Measurements from ENCODE around the gene SGF29. TPM values are rescaled to one million over a fixed set of nuclear protein-coding genes. Genes with fewer than 3 reads are reported as not detected.

Gene SGF29
- total and polyA plus RNA-seq, 2 donors = 30.3 to 34.7 TPM

- 89% methylated on average over 15 of the region's 15 CpGs for WGBS
- Histone ChIP-seq H3K9me3 (ENCODE audit: control insufficient read depth in 2 of 2, insufficient read depth in 1 of 2, low read length in 1 of 2) (no peaks in the 10 kb centered on the region), H3K27ac (ENCODE audit: low read depth in 1 of 2, low read length in 1 of 2) (peak overlapping the region in 1 of 2 donors; percentile 23), H3K27me3 (ENCODE audit: control insufficient read depth in 2 of 2, insufficient read depth in 1 of 2, low read length in 1 of 2) (no peaks in the 10 kb centered on the region), H3K36me3 (ENCODE audit: control insufficient read depth in 2 of 2, insufficient read depth in 2 of 2, low read length in 1 of 2) (peaks cover 4% of the 10 kb centered on the region in 2 donors), H3K4me3 (ENCODE audit: low read length in 2 of 2) (no peak overlapping the region), H3K4me1 (ENCODE audit: control insufficient read depth in 2 of 2, insufficient read depth in 2 of 2, low read length in 2 of 2) (peaks cover 0 to 15% of the 10 kb centered on the region in 2 donors)
- peak in 1 of 9 donors; percentile 19 for DNase-seq (ENCODE audit: low read depth in 6 of 9, low spot score in 9 of 9)
Observed at GRCh38 chr16:28572696-28573510, 19.2 kb downstream of the SGF29 start.

GRCh38 chr16:28573738-28574718 lies 20.3 kb downstream of the SGF29 start:
- H3K27me3 ChIP-seq (ENCODE audit: control insufficient read depth in 2 of 2, insufficient read depth in 1 of 2, low read length in 1 of 2) = no peaks in the 10 kb centered on the region
- peaks cover 4% of the 10 kb centered on the region in 2 donors for H3K36me3 ChIP-seq (ENCODE audit: control insufficient read depth in 2 of 2, insufficient read depth in 2 of 2, low read length in 1 of 2)
- no peaks in the 10 kb centered on the region for H3K9me3 ChIP-seq (ENCODE audit: control insufficient read depth in 2 of 2, insufficient read depth in 1 of 2, low read length in 1 of 2)
- no peak overlapping the region for H3K27ac ChIP-seq (ENCODE audit: low read depth in 1 of 2, low read length in 1 of 2)
- no peak overlapping the region for H3K4me3 ChIP-seq (ENCODE audit: low read length in 2 of 2)
- peaks cover 0 to 15% of the 10 kb centered on the region in 2 donors for H3K4me1 ChIP-seq (ENCODE audit: control insufficient read depth in 2 of 2, insufficient read depth in 2 of 2, low read length in 2 of 2)
- 89% methylated on average over 17 of the region's 17 CpGs for WGBS
- no peak for DNase-seq (ENCODE audit: low read depth in 6 of 9, low spot score in 9 of 9)

DNA sequence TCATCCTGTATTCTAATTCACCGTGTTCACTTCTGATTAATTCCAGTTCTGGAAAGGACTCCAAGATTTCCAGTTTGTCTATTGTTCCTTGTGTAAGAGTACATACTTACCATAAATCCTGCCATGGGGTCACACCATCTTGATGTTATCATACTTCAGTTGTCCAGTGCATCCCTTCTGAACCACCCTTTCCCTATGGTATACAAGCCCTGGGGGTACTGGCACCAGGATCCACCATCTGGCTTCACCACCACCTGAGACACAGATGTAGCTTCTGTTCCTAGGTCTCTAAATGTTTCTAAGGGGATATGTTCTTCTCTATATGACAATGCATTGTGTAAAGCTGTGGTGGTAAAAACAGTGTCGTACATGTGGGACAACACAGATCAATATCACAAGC lies 21.2 kb downstream of the SGF29 start:
- Histone ChIP-seq H3K27ac (ENCODE audit: low read depth in 1 of 2, low read length in 1 of 2) (no peak overlapping the region), H3K4me1 (ENCODE audit: control insufficient read depth in 2 of 2, insufficient read depth in 2 of 2, low read length in 2 of 2) (peaks cover 0 to 15% of the 10 kb centered on the region in 2 donors), H3K27me3 (ENCODE audit: control insufficient read depth in 2 of 2, insufficient read depth in 1 of 2, low read length in 1 of 2) (no peaks in the 10 kb centered on the region), H3K9me3 (ENCODE audit: control insufficient read depth in 2 of 2, insufficient read depth in 1 of 2, low read length in 1 of 2) (no peaks in the 10 kb centered on the region), H3K4me3 (ENCODE audit: low read length in 2 of 2) (no peak overlapping the region), H3K36me3 (ENCODE audit: control insufficient read depth in 2 of 2, insufficient read depth in 2 of 2, low read length in 1 of 2) (peaks cover 4% of the 10 kb centered on the region in 2 donors)
- no peak for DNase-seq (ENCODE audit: low read depth in 6 of 9, low spot score in 9 of 9)
- WGBS = 99% methylated on average over 2 of the region's 2 CpGs

DNA sequence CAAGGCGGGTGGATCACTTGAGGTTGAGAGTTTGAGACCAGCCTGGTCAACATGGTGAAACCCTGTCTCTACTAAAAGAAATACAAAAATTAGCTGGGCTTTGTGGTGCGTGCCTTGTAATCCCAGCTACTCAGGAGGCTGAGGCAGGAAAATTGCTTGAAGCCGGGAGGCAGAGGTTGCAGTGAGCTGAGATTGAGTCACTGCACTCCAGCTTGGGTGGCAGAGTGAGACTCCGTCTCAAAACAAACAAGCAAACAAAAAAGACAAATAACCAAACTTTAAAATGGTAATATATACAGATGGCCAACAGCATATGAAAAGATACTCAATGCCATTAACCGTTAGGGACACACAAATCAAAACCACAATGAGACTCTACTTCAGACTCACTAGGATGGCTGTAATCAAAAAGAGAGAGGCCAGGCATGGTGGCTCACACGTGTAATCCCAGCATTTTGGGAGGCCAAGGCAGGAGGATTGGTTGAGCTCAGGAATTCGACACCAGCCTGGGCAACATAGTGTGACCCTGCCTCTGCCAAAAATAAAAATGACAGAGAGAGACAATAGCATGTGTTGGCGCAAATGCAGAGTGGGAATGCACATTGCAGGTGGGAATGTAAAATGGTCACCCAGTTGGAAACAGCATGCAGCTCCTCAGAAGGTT lies 21.9 kb downstream of the SGF29 start:
- DNase-seq (ENCODE audit: low read depth in 6 of 9, low spot score in 9 of 9) = no peak
- peaks cover 4% of the 10 kb centered on the region in 2 donors for H3K36me3 ChIP-seq (ENCODE audit: control insufficient read depth in 2 of 2, insufficient read depth in 2 of 2, low read length in 1 of 2)
- no peaks in the 10 kb centered on the region for H3K9me3 ChIP-seq (ENCODE audit: control insufficient read depth in 2 of 2, insufficient read depth in 1 of 2, low read length in 1 of 2)
- no peak overlapping the region for H3K27ac ChIP-seq (ENCODE audit: low read depth in 1 of 2, low read length in 1 of 2)
- WGBS = 98% methylated on average over 8 of the region's 8 CpGs
- no peaks in the 10 kb centered on the region for H3K27me3 ChIP-seq (ENCODE audit: control insufficient read depth in 2 of 2, insufficient read depth in 1 of 2, low read length in 1 of 2)
- peaks cover 0 to 15% of the 10 kb centered on the region in 2 donors for H3K4me1 ChIP-seq (ENCODE audit: control insufficient read depth in 2 of 2, insufficient read depth in 2 of 2, low read length in 2 of 2)
- no peak overlapping the region for H3K4me3 ChIP-seq (ENCODE audit: low read length in 2 of 2)

DNA sequence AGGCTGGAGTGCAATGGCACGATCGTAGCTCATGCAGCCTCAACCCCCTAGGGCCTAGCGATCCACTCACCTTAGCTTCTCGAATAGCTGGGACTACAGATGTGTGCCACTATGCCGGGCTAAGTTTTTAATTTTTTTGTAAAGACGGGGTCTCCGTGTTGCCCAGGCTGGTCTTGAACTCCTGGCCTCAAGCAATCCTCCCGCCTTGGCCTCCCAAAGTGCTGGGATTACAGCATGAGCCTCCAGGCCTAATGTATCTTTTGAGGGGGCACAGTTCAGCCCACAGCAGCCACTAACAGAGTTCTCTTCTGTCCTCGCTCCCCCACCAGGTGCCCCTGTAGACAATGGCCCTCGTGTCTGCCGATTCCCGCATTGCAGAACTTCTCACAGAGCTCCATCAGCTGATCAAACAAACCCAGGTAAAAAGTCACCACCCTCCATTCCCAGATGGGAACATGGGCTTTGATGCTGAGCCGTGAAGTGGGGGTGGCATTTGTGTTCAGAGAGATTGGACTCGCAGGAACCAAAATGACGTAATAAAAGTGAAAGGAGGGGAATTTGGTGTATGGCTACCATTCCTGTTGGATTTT lies 27.1 kb downstream of the SGF29 start:
- Histone ChIP-seq H3K27ac (ENCODE audit: low read depth in 1 of 2, low read length in 1 of 2) (no peak overlapping the region), H3K27me3 (ENCODE audit: control insufficient read depth in 2 of 2, insufficient read depth in 1 of 2, low read length in 1 of 2) (no peaks in the 10 kb centered on the region), H3K9me3 (ENCODE audit: control insufficient read depth in 2 of 2, insufficient read depth in 1 of 2, low read length in 1 of 2) (no peaks in the 10 kb centered on the region), H3K36me3 (ENCODE audit: control insufficient read depth in 2 of 2, insufficient read depth in 2 of 2, low read length in 1 of 2) (peaks cover 34 to 37% of the 10 kb centered on the region in 2 donors), H3K4me3 (ENCODE audit: low read length in 2 of 2) (no peak overlapping the region), H3K4me1 (ENCODE audit: control insufficient read depth in 2 of 2, insufficient read depth in 2 of 2, low read length in 2 of 2) (no peaks in the 10 kb centered on the region)
- no peak for DNase-seq (ENCODE audit: low read depth in 6 of 9, low spot score in 9 of 9)
- 97% methylated on average over 15 of the region's 15 CpGs for WGBS

DNA sequence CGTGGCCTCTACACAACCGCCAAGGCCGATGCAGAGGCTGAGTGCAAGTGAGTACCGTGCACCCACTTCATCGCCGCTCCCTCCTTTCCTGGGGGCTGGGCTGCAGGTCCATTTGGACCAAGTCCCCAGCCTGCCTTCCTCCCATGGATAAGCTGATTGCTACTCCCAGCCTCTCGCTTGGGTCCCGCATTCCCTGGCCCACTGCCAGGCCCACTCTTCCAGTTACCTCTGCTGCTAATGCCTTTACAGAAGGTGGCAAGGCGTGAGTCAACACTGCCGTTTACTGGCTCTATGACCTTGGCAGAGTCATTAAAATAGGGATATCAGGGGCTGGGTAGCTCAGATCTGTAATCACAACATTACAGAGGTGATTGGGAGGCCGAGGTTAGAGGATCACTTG lies 32.0 kb downstream of the SGF29 start:
- H3K4me1 ChIP-seq (ENCODE audit: control insufficient read depth in 2 of 2, insufficient read depth in 2 of 2, low read length in 2 of 2) = no peaks in the 10 kb centered on the region
- no peaks in the 10 kb centered on the region for H3K9me3 ChIP-seq (ENCODE audit: control insufficient read depth in 2 of 2, insufficient read depth in 1 of 2, low read length in 1 of 2)
- no peak overlapping the region for H3K4me3 ChIP-seq (ENCODE audit: low read length in 2 of 2)
- H3K27me3 ChIP-seq (ENCODE audit: control insufficient read depth in 2 of 2, insufficient read depth in 1 of 2, low read length in 1 of 2) = no peaks in the 10 kb centered on the region
- H3K36me3 ChIP-seq (ENCODE audit: control insufficient read depth in 2 of 2, insufficient read depth in 2 of 2, low read length in 1 of 2) = peaks cover 70 to 75% of the 10 kb centered on the region in 2 donors
- WGBS = 99% methylated on average over 11 of the region's 11 CpGs
- no peak overlapping the region for H3K27ac ChIP-seq (ENCODE audit: low read depth in 1 of 2, low read length in 1 of 2)
- no peak for DNase-seq (ENCODE audit: low read depth in 6 of 9, low spot score in 9 of 9)

GRCh38 chr16:28586466-28586865 lies 32.7 kb downstream of the SGF29 start:
- WGBS = 98% methylated on average over 3 of the region's 3 CpGs
- Histone ChIP-seq H3K27ac (ENCODE audit: low read depth in 1 of 2, low read length in 1 of 2) (no peak overlapping the region), H3K4me3 (ENCODE audit: low read length in 2 of 2) (no peak overlapping the region), H3K27me3 (ENCODE audit: control insufficient read depth in 2 of 2, insufficient read depth in 1 of 2, low read length in 1 of 2) (no peaks in the 10 kb centered on the region), H3K4me1 (ENCODE audit: control insufficient read depth in 2 of 2, insufficient read depth in 2 of 2, low read length in 2 of 2) (no peaks in the 10 kb centered on the region), H3K36me3 (ENCODE audit: control insufficient read depth in 2 of 2, insufficient read depth in 2 of 2, low read length in 1 of 2) (peaks cover 72 to 78% of the 10 kb centered on the region in 2 donors), H3K9me3 (ENCODE audit: control insufficient read depth in 2 of 2, insufficient read depth in 1 of 2, low read length in 1 of 2) (no peaks in the 10 kb centered on the region)
- no peak for DNase-seq (ENCODE audit: low read depth in 6 of 9, low spot score in 9 of 9)

GRCh38 chr16:28587386-28587785 lies 33.7 kb downstream of the SGF29 start:
- WGBS = 97% methylated on average over 8 of the region's 8 CpGs
- Histone ChIP-seq H3K9me3 (ENCODE audit: control insufficient read depth in 2 of 2, insufficient read depth in 1 of 2, low read length in 1 of 2) (no peaks in the 10 kb centered on the region), H3K36me3 (ENCODE audit: control insufficient read depth in 2 of 2, insufficient read depth in 2 of 2, low read length in 1 of 2) (peaks cover 65 to 77% of the 10 kb centered on the region in 2 donors), H3K27me3 (ENCODE audit: control insufficient read depth in 2 of 2, insufficient read depth in 1 of 2, low read length in 1 of 2) (no peaks in the 10 kb centered on the region), H3K27ac (ENCODE audit: low read depth in 1 of 2, low read length in 1 of 2) (no peak overlapping the region), H3K4me1 (ENCODE audit: control insufficient read depth in 2 of 2, insufficient read depth in 2 of 2, low read length in 2 of 2) (no peaks in the 10 kb centered on the region), H3K4me3 (ENCODE audit: low read length in 2 of 2) (no peak overlapping the region)
- no peak for DNase-seq (ENCODE audit: low read depth in 6 of 9, low spot score in 9 of 9)

All from thymus (tissue), 11 donors.